ENCODE results near the gene HSPA1A. TPM values are rescaled to one million over a fixed set of nuclear protein-coding genes. Genes with fewer than 3 reads are reported as not detected.
A peak's percentile ranks its signal among the peaks of the same experiment; 100 is the strongest.
"Not testable (repeated sequence)": the region's sequence is repeated elsewhere in the genome, so short reads cannot be mapped to it uniquely, and the experiment has no call there.

Gene HSPA1A
- polyA plus RNA-seq, 3 donors: 144 to 215 (median 200) TPM

- Mint-ChIP-seq H3K36me3 (peaks cover 24 to 48% of the 10 kb centered on the region in 2 donors), H3K27me3 (ENCODE audit: low read depth in 3 of 3) (peaks cover 0 to 3% (median 0%) of the 10 kb centered on the region in 3 donors), H3K4me1 (peaks cover 11% of the 10 kb centered on the region), H3K9me3 (no peaks in the 10 kb centered on the region), H3K27ac (peak overlapping the region; percentile 88 to 97 (median 95)), H3K4me3 (peak overlapping the region; percentile 89 to 90)
- Histone ChIP-seq H3K4me1 (ENCODE audit: control insufficient read depth in 1 of 2, insufficient read depth in 2 of 2, low read length in 2 of 2) (peaks cover 12 to 16% of the 10 kb centered on the region in 2 donors), H3K27ac (ENCODE audit: low read depth in 1 of 2, low read length in 2 of 2) (peak overlapping the region; percentile 83 to 91), H3K27me3 (ENCODE audit: control insufficient read depth in 2 of 2, insufficient read depth in 2 of 2, low read length in 2 of 2) (no peaks in the 10 kb centered on the region), H3K36me3 (replicated peaks in 1 of 2; ENCODE audit: control insufficient read depth in 1 of 2, insufficient read depth in 2 of 2, low read length in 2 of 2) (peaks cover 8 to 21% of the 10 kb centered on the region in 2 donors), H2AFZ (ENCODE audit: insufficient read depth, low read depth, low read length, poor library complexity, severe bottlenecking) (peak overlapping the region; percentile 94), H3K79me2 (ENCODE audit: insufficient read depth, low read length) (peaks cover 26% of the 10 kb centered on the region), H3K9ac (ENCODE audit: insufficient read depth, low read length, poor library complexity, severe bottlenecking) (peak overlapping the region; percentile 76), H3K4me3 (replicated peaks in 1 of 3; ENCODE audit: low read depth in 2 of 3, low read length in 3 of 3) (peak overlapping the region; percentile 64 to 90 (median 72)), H4K20me1 (ENCODE audit: insufficient read depth, low read length) (no peaks in the 10 kb centered on the region), H3K9me3 (replicated peaks in 1 of 2; ENCODE audit: control insufficient read depth in 1 of 2, insufficient read depth in 1 of 2, low read length in 2 of 2) (no peaks in the 10 kb centered on the region), H3K4me2 (replicated peaks; ENCODE audit: extremely low read depth, low read length, poor library complexity, severe bottlenecking) (peak overlapping the region; percentile 98)
- 0% methylated on average over 4 of the region's 7 CpGs for WGBS (ENCODE audit: insufficient coverage)
- intact Hi-C loops (cut with micrococcal nuclease): no loop called here
- TF ChIP-seq, protein P1, sequence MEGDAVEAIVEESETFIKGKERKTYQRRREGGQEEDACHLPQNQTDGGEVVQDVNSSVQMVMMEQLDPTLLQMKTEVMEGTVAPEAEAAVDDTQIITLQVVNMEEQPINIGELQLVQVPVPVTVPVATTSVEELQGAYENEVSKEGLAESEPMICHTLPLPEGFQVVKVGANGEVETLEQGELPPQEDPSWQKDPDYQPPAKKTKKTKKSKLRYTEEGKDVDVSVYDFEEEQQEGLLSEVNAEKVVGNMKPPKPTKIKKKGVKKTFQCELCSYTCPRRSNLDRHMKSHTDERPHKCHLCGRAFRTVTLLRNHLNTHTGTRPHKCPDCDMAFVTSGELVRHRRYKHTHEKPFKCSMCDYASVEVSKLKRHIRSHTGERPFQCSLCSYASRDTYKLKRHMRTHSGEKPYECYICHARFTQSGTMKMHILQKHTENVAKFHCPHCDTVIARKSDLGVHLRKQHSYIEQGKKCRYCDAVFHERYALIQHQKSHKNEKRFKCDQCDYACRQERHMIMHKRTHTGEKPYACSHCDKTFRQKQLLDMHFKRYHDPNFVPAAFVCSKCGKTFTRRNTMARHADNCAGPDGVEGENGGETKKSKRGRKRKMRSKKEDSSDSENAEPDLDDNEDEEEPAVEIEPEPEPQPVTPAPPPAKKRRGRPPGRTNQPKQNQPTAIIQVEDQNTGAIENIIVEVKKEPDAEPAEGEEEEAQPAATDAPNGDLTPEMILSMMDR (IDR thresholded peaks at IDR 0.05): no peak
- no peak for DNase-seq
Observed at GRCh38 chr6:31805939-31806469, 9.3 kb upstream of the HSPA1A start.

DNA sequence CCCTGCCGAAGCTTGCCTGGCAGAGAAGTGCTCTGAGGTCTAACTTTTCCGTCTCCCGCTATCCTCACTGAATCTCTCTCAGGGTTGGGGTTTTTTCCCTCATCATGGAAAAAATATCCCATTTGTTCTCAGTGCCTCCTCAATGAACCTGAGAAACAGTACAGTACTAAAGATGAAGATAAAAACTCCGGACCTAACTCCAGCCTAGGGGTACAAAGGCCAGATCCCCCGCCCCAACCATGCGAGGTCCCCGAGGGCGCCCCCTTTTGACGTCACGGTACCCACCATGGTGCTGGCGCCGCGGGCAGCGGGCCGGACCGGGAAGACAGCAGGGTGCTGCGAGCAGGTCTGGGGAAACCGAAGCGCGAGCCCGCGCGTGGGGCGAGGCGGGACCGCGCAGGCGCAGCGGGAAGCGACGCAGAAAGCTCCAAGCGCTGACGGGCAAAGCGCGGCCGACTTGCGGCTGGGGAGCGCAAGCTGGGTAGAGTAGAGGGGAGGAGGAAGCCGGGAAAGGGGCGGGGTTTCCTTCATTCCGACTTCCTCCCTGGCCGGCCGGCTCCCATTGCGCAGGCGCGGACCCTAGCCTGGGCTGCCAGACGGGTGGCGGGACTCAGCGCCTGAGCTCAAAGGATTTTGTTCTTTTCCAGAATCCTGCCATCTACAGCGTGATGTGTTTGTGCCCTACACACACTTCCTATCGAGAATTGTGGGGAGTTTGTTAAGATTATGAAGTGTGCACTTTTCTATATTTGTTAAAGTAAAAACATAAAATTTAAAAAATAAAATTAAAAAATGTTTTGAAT is 8.7 kb upstream of the HSPA1A start, which contains the start of gene LSM2:
TSS of gene LSM2 (minus strand) at position 497 of the 803 bp plus-strand sequence. CDS start at position 288, 209 bp downstream.
- peak within 1 kb of the TSS; percentile 94 for H2AFZ ChIP-seq (ENCODE audit: insufficient read depth, low read depth, low read length, poor library complexity, severe bottlenecking)
- H3K27me3 ChIP-seq (ENCODE audit: control insufficient read depth in 2 of 2, insufficient read depth in 2 of 2, low read length in 2 of 2): no peaks in the 10 kb centered on the region
- Mint-ChIP-seq H3K4me1 (peaks cover 11% of the 10 kb centered on the region), H3K4me3 (peak within 1 kb of the TSS; percentile 89 to 90), H3K27ac (peak within 1 kb of the TSS; percentile 88 to 97 (median 95)), H3K9me3 (no peaks in the 10 kb centered on the region), H3K27me3 (ENCODE audit: low read depth in 3 of 3) (peaks cover 0 to 3% (median 0%) of the 10 kb centered on the region in 3 donors), H3K36me3 (peaks cover 24 to 48% of the 10 kb centered on the region in 2 donors)
- H3K36me3 ChIP-seq (replicated peaks in 1 of 2; ENCODE audit: control insufficient read depth in 1 of 2, insufficient read depth in 2 of 2, low read length in 2 of 2): peaks cover 11 to 23% of the 10 kb centered on the region in 2 donors
- H3K4me1 ChIP-seq (ENCODE audit: control insufficient read depth in 1 of 2, insufficient read depth in 2 of 2, low read length in 2 of 2): peaks cover 12 to 16% of the 10 kb centered on the region in 2 donors
- TF ChIP-seq, protein P1 (IDR thresholded peaks at IDR 0.05): no peak
- H3K4me2 ChIP-seq (replicated peaks; ENCODE audit: extremely low read depth, low read length, poor library complexity, severe bottlenecking): peak within 1 kb of the TSS; percentile 98
- peak; percentile 98 to 99 (median 98) for DNase-seq
- intact Hi-C loops (cut with micrococcal nuclease): no loop called here
- no peaks in the 10 kb centered on the region for H3K9me3 ChIP-seq (replicated peaks in 1 of 2; ENCODE audit: control insufficient read depth in 1 of 2, insufficient read depth in 1 of 2, low read length in 2 of 2)
- H3K79me2 ChIP-seq (ENCODE audit: insufficient read depth, low read length): peaks cover 25% of the 10 kb centered on the region
- peak within 1 kb of the TSS; percentile 76 for H3K9ac ChIP-seq (ENCODE audit: insufficient read depth, low read length, poor library complexity, severe bottlenecking)
- peak within 1 kb of the TSS; percentile 83 to 91 for H3K27ac ChIP-seq (ENCODE audit: low read depth in 1 of 2, low read length in 2 of 2)
- WGBS (ENCODE audit: insufficient coverage): under 1% methylated on average over 38 of the region's 51 CpGs
- H4K20me1 ChIP-seq (ENCODE audit: insufficient read depth, low read length): no peaks in the 10 kb centered on the region
- peak within 1 kb of the TSS; percentile 64 to 90 (median 72) for H3K4me3 ChIP-seq (replicated peaks in 1 of 3; ENCODE audit: low read depth in 2 of 3, low read length in 3 of 3)

DNA sequence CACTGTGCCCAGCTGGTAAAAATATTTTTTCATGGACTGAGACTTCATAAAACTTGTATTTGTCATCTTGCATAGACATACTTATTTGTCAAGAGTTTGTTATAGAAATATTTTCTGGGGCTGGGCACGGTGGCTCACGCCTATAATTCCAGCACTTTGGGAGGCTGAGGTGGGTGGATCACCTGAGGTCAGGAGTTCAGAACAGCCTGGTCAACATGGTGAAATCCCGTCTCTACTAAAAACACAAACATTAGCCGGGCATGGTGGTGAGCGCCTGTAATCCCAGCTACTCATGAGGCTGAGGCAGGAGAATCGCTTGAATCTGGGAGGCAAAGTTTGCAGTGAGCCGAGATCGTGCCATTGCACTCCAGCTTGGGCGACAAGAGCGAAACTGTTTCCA is 6.7 kb upstream of the HSPA1A start:
- H3K9me3 ChIP-seq (replicated peaks in 1 of 2; ENCODE audit: control insufficient read depth in 1 of 2, insufficient read depth in 1 of 2, low read length in 2 of 2); H3K9me3 Mint-ChIP-seq; H4K20me1 ChIP-seq (ENCODE audit: insufficient read depth, low read length); H3K27me3 ChIP-seq (ENCODE audit: control insufficient read depth in 2 of 2, insufficient read depth in 2 of 2, low read length in 2 of 2); H3K27ac Mint-ChIP-seq; H3K27me3 Mint-ChIP-seq (ENCODE audit: low read depth in 3 of 3); H3K4me3 ChIP-seq (replicated peaks in 1 of 3; ENCODE audit: low read depth in 2 of 3, low read length in 3 of 3); intact Hi-C loops (cut with micrococcal nuclease); H3K4me2 ChIP-seq (replicated peaks; ENCODE audit: extremely low read depth, low read length, poor library complexity, severe bottlenecking); H3K9ac ChIP-seq (ENCODE audit: insufficient read depth, low read length, poor library complexity, severe bottlenecking); DNase-seq; H3K27ac ChIP-seq (ENCODE audit: low read depth in 1 of 2, low read length in 2 of 2); H2AFZ ChIP-seq (ENCODE audit: insufficient read depth, low read depth, low read length, poor library complexity, severe bottlenecking); H3K4me3 Mint-ChIP-seq: not testable (repeated sequence)
- Histone ChIP-seq H3K36me3 (replicated peaks in 1 of 2; ENCODE audit: control insufficient read depth in 1 of 2, insufficient read depth in 2 of 2, low read length in 2 of 2) (peaks cover 11 to 23% of the 10 kb centered on the region in 2 donors), H3K4me1 (ENCODE audit: control insufficient read depth in 1 of 2, insufficient read depth in 2 of 2, low read length in 2 of 2) (peaks cover 25 to 30% of the 10 kb centered on the region in 2 donors), H3K79me2 (ENCODE audit: insufficient read depth, low read length) (peaks cover 32% of the 10 kb centered on the region)
- 100% methylated on average over 2 of the region's 10 CpGs for WGBS (ENCODE audit: insufficient coverage)
- Mint-ChIP-seq H3K4me1 (peaks cover 24% of the 10 kb centered on the region), H3K36me3 (peaks cover 20 to 37% of the 10 kb centered on the region in 2 donors)
